ENCODE data around the gene FFAR1. TPM values are rescaled to one million over a fixed set of nuclear protein-coding genes. Genes with fewer than 3 reads are reported as not detected.

Gene FFAR1
- total and polyA plus RNA-seq, 2 of the 8 experiments (the other 6 are each of a cell fraction or from before 2014, with no cell fraction given) = not detected

DNA sequence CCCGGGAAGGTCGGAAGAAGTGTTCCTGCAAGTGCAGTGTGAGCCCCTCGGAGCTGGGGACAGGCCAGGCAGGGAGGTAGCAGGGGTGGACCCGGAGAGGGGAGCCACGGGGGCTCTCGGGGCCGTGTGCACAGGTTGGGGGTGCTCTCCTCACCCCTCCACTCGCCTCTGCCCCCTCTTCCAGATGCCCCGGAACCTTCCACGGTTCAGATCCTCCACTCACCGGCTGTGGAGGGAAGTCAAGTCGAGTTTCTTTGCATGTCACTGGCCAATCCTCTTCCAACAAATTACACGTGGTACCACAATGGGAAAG lies 9.8 kb upstream of the FFAR1 start:
- POLR2A ChIA-PET (ENCODE audit: partially characterized antibody) = no interaction called here
- no peak for DNase-seq (ENCODE audit: low read depth in 1 of 2, low spot score in 2 of 2)

More for the DNA sequence above, 9.8 kb upstream of the FFAR1 start:
- Histone ChIP-seq H4K5ac (ENCODE audit: insufficient read length, low read depth, low read length) (no peak overlapping the region), H3K4ac (replicated peaks; ENCODE audit: insufficient read length, low read depth, low read length) (no peak overlapping the region), H3K79me2 (ENCODE audit: control insufficient read depth in 1 of 2, insufficient read depth in 2 of 2, low read length in 2 of 2) (no peaks in the 10 kb centered on the region), H3K79me1 (ENCODE audit: low read depth, low read length) (no peaks in the 10 kb centered on the region), H2AFZ (ENCODE audit: low read length) (no peak overlapping the region), H3K9ac (replicated peaks in 1 of 4; ENCODE audit: extremely low read depth in 1 of 4, low read depth in 3 of 4, low read length in 3 of 4) (no peak overlapping the region), H3K4me3 (ENCODE audit: extremely low read depth in 1 of 4, insufficient read depth in 2 of 4, low read depth in 3 of 4, low read length in 4 of 4) (no peak overlapping the region), H3K18ac (ENCODE audit: extremely low read depth, low read length) (no peak overlapping the region), H3K36me3 (ENCODE audit: control insufficient read depth in 2 of 4, insufficient read depth in 4 of 4, low read length in 3 of 4) (no peaks in the 10 kb centered on the region), H4K20me1 (replicated peaks in 1 of 2; ENCODE audit: control insufficient read depth in 1 of 2, insufficient read depth in 2 of 2, low read length in 2 of 2) (no peaks in the 10 kb centered on the region), H3K4me1 (replicated peaks in 1 of 4; ENCODE audit: control insufficient read depth in 3 of 4, insufficient read depth in 4 of 4, low read length in 3 of 4) (no peaks in the 10 kb centered on the region), H3K4me2 (ENCODE audit: insufficient read depth in 1 of 2, low read depth in 2 of 2, low read length in 2 of 2) (no peak overlapping the region), H3K56ac (replicated peaks; ENCODE audit: insufficient read length, low read depth, low read length) (no peak overlapping the region), H2BK20ac (ENCODE audit: low read length) (no peak overlapping the region), H3K27me3 (replicated peaks in 1 of 4; ENCODE audit: control insufficient read depth in 3 of 4, extremely low read depth in 1 of 4, insufficient read depth in 3 of 4, low read length in 3 of 4) (no peaks in the 10 kb centered on the region), H4K8ac (ENCODE audit: extremely low read depth, insufficient read depth, low read length) (no peak overlapping the region), H3K27ac (ENCODE audit: low read depth, low read length) (no peak overlapping the region), H3K23ac (ENCODE audit: insufficient read length) (no peak overlapping the region), H2BK5ac (ENCODE audit: low read depth, low read length) (no peak overlapping the region), H3K23me2 (ENCODE audit: low read depth, low read length) (no peaks in the 10 kb centered on the region), H4K91ac (replicated peaks; ENCODE audit: insufficient read length, low read length) (no peak overlapping the region), H3K14ac (ENCODE audit: insufficient read length) (no peak overlapping the region), H2BK120ac (replicated peaks; ENCODE audit: low read depth, low read length) (no peak overlapping the region), H2AK5ac (ENCODE audit: low read depth, low read length) (no peak overlapping the region), H3K9me3 (ENCODE audit: insufficient read depth in 2 of 2, low read depth in 1 of 2, low read length in 1 of 2) (no peaks in the 10 kb centered on the region), H2BK12ac (ENCODE audit: low read depth, low read length) (no peak overlapping the region), H2BK15ac (ENCODE audit: low read length) (no peak overlapping the region)
- WGBS, 2 experiments (ENCODE audit: extremely low coverage in 1 of 2, insufficient coverage in 1 of 2, insufficient read length in 1 of 2, insufficient replicate concordance in 2 of 2, low coverage in 1 of 2, low lambda C conversion rate in 2 of 2, missing lambda C conversion rate in 1 of 2) = 84% methylated on average over 10 of the region's 13 CpGs; no CpG with 5 or more reads in 1 of the 2 experiments
- no peak for FAIRE-seq
- TF ChIP-seq CBX8 (IDR thresholded peaks at IDR 0.05; ENCODE audit: borderline replicate concordance, low read depth, low read length) = no peak
- TF ChIP-seq MAFK (IDR thresholded peaks at IDR 0.05; ENCODE audit: low read depth, low read length) = no peak
- TF ChIP-seq SP2 (IDR thresholded peaks at IDR 0.05; ENCODE audit: low read length) = no peak
- TF ChIP-seq SIRT6 (IDR thresholded peaks at IDR 0.05; ENCODE audit: low read length) = no peak
- TF ChIP-seq, protein P1, sequence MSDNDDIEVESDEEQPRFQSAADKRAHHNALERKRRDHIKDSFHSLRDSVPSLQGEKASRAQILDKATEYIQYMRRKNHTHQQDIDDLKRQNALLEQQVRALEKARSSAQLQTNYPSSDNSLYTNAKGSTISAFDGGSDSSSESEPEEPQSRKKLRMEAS (IDR thresholded peaks at IDR 0.05) = no peak
- TF ChIP-seq ZNF274 (IDR thresholded peaks at IDR 0.05; ENCODE audit: borderline replicate concordance, extremely low read depth, low read length) = no peak
- TF ChIP-seq YY1 (IDR thresholded peaks at IDR 0.05; ENCODE audit: low read depth, low read length) = no peak
- no peak for TF ChIP-seq FOSL1 (IDR thresholded peaks at IDR 0.05; ENCODE audit: insufficient read depth, low read depth, low read length)
- no peak for TF ChIP-seq TEAD4 (IDR thresholded peaks at IDR 0.05; ENCODE audit: low read depth, low read length)
- CTCF ChIA-PET (ENCODE audit: partially characterized antibody) = interaction anchor here (1.8 to 2.5 kb wide), 3 partner anchors 14 to 173 kb away, joined by 4 to 9 read pairs (median 5); no protein-coding TSS in a partner anchor
